GM12873 (cell line): ENCODE measurements around the gene LINS1.

ENCODE experiments used
- CTCF ChIP-seq: IDR thresholded peaks from 2 replicates; pipeline ENCODE4 v1.5.1; 2012; ENCODE audit warnings: low read depth, mild to moderate bottlenecking, moderate library complexity, low read length, control low read depth; ENCODE audit not compliant: insufficient read depth; ENCODE audit errors: missing control alignments

Gene LINS1

DNA sequence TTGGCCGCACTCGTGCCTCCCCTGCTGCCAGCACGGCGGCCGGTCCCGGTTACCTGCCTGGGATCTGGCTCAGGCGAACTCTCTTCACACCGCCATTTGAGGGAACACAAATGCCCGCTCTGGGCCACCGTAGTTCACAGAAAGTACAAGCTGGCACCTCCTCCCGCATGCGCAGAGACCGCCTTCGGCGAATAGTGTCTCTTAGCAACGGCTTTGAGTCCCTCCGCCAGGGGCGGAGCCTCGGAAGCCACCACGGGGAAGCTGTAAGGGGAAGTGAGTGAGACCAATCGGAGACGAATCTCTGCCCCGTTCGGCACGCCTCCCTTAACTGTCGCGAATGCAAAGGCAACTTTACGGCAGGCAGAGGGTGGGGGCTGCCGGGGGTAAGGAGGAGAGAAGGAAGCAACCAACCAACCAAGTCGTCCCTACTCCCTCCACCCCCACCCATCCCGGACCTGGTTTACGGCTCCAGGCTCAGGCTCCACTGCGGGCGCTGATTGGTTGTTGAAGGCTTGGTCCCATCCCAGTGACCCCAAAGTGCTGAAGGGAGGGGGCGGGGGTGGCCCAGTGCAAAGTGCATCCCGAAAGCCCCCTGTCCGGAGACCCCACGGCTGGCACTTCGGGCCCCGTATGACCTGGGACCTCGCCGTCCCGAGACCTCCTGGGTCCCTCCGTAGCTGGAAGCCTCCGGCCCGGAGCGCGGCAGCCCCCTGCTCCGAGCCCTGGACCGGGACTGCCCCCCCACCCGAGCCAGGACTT is at the start of gene LINS1, which contains the start of gene ASB7:
TSS of gene LINS1 (minus strand) at position 121 of the 759 bp plus-strand sequence. CDS start 21,342 bp downstream, outside the sequence.
TSS of gene ASB7 (plus strand) at position 526 of the 759 bp plus-strand sequence. CDS start 9,628 bp downstream, outside the sequence.
- TF ChIP-seq CTCF = no peak

GRCh38 chr15:100651253-100651652 is 49.3 kb upstream of the LINS1 start:
- no peak for TF ChIP-seq CTCF

GRCh38 chr15:100650685-100651084 is 48.7 kb upstream of the LINS1 start:
- no peak for TF ChIP-seq CTCF

- TF ChIP-seq CTCF = no peak
These were observed 47.0 kb upstream of the LINS1 start for GRCh38 chr15:100648951-100649350.

DNA sequence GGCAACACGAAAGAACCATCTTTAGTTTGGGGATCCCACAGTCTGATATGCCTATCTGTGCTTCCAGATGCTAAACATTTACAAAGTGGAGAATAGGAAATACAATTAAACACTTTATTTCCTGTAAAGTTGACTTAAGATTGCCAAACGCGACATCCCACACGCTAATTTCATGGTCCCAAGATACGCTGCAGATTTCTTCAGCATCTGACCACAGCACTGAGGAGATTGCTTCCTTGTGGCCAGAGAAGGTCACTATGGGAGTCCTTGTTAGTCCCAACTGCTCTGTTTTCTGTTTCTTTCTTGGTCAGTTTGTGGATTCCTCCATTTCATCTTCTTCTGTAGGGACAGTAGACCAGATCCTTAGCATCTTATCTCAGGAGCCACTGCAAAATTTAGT is 43.7 kb upstream of the LINS1 start:
- TF ChIP-seq CTCF = no peak

DNA sequence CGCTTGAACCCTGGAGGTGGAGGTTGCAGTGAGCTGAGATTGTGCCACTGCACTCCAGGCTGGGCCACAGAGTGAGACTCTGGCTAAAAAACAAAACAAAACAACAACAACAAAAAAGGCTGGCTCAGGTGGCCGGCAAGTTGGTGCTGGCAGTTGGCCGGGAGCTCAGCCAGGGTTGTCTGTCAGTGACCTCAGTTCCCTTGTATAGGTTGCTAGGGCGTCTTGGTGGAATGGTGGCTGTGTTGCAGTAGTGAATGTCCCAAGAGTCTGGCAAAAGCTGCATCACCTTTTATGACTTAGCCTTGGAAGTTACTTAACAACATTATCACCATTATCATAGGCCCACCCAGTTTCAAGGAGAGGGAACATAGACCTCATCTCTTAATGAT is 41.0 kb upstream of the LINS1 start:
- no peak for TF ChIP-seq CTCF

DNA sequence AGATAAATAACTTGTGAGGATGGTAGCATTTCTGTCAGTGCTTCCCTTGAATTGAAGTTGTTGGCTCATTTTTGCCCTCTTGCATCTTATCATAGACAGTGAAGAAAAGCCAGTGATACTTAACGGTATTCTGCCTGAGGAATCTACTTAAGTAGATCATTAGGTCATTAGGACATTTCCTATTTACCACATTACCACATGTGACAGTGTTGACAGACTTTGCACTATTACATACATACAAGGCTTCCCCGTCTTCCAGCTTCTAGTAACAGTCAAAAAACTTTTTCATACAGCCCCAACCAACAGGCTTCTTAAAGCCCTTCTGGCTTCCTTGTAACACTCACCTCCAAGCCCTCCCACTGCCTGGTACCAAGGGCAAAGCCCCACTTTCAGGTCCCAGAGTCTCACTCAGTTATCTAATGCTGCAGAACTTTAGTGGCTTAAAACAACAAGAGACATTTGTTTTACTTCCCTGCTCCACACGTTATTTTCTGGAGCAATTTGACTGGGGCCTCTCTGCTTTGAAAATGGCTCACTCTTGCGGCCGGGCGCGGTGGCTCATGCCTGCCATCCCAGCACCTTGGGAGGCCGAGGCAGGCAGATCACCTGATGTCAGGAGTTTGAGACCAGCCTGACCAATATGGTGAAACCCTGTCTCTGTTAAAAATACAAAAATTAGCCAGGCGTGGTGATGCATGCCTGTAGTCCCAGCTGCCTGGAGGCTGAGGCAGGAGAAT is 40.4 kb upstream of the LINS1 start:
- no peak for TF ChIP-seq CTCF
